H9 (cell line): ENCODE measurements around the gene RRAGD. TPM values are rescaled to one million over a fixed set of nuclear protein-coding genes. Genes with fewer than 3 reads are reported as not detected.

Source experiments
- DNase-seq: peaks from one replicate; pipeline ENCODE4 v3.0.0-alpha.2; 2017
- H2AFZ ChIP-seq: one replicate; pipeline ENCODE4 v1.6.1; 2013; ENCODE audit warnings: mild to moderate bottlenecking, low read length, control low read depth, moderate library complexity
- H2AK5ac ChIP-seq: 2 replicates; pipeline ENCODE4 v1.6.1; 2013; ENCODE audit warnings: low read length, control low read depth, mixed read lengths; ENCODE audit not compliant: insufficient read length
- H2BK120ac ChIP-seq: one replicate; pipeline ENCODE4 v1.6.1; 2013; ENCODE audit warnings: low read depth, mild to moderate bottlenecking, low read length, control low read depth, inconsistent platforms; ENCODE audit not compliant: poor library complexity, severe bottlenecking
- H2BK12ac ChIP-seq: 2 replicates; pipeline ENCODE4 v1.6.1; 2013; ENCODE audit warnings: low read length, control low read depth, mixed read lengths, low read depth; ENCODE audit not compliant: insufficient read length
- H2BK15ac ChIP-seq: 2 replicates; pipeline ENCODE4 v1.6.1; 2013; ENCODE audit warnings: low read depth, low read length, control low read depth
- H2BK20ac ChIP-seq: one replicate; pipeline ENCODE4 v1.6.1; 2013; ENCODE audit warnings: low read depth, mild to moderate bottlenecking, low read length, control low read depth, inconsistent platforms; ENCODE audit not compliant: poor library complexity, severe bottlenecking
- H2BK5ac ChIP-seq: 2 replicates; pipeline ENCODE4 v1.6.1; 2013; ENCODE audit warnings: low read length, control low read depth, mixed read lengths; ENCODE audit not compliant: insufficient read length
- H3K14ac ChIP-seq: 2 replicates; pipeline ENCODE4 v1.6.1; 2013; ENCODE audit warnings: low read length, control low read depth; ENCODE audit not compliant: insufficient read depth
- H3K18ac ChIP-seq: 2 replicates; pipeline ENCODE4 v1.6.1; 2013; ENCODE audit warnings: low read depth, mild to moderate bottlenecking, mixed read lengths, low read length, control low read depth; ENCODE audit not compliant: insufficient read length
- H3K23ac ChIP-seq: 2 replicates; pipeline ENCODE4 v1.6.1; 2013; ENCODE audit warnings: low read length, control low read depth, mixed read lengths, low read depth; ENCODE audit not compliant: insufficient read length
- H3K23me2 ChIP-seq: 2 replicates; pipeline ENCODE4 v1.6.1; 2013; ENCODE audit warnings: low read depth, mild to moderate bottlenecking, mixed read lengths, low read length, control low read depth; ENCODE audit not compliant: insufficient read length, poor library complexity, severe bottlenecking
- H3K27ac ChIP-seq: 2 replicates; pipeline ENCODE4 v1.5.1; 2013; ENCODE audit warnings: low read length, control low read depth, mixed read lengths, low read depth; ENCODE audit not compliant: insufficient read length
- H3K27me3 ChIP-seq: 2 replicates; pipeline ENCODE4 v1.6.1; 2013; ENCODE audit warnings: low read length, control low read depth, inconsistent platforms; ENCODE audit not compliant: insufficient read depth
- H3K4ac ChIP-seq: 2 replicates; pipeline ENCODE4 v1.6.1; 2013; ENCODE audit warnings: low read depth, mild to moderate bottlenecking, control low read depth, inconsistent platforms, low read length, moderate library complexity
- H3K4me1 ChIP-seq: 2 replicates; pipeline ENCODE4 v1.6.1; 2013; ENCODE audit warnings: low read length, control low read depth, inconsistent platforms; ENCODE audit not compliant: insufficient read depth
- H3K4me2 ChIP-seq: 2 replicates; pipeline ENCODE4 v1.6.1; 2013; ENCODE audit warnings: low read length, control low read depth, mixed read lengths; ENCODE audit not compliant: insufficient read length, insufficient read depth
- H3K56ac ChIP-seq: 2 replicates; pipeline ENCODE4 v1.6.1; 2013; ENCODE audit warnings: low read depth, mild to moderate bottlenecking, mixed read lengths, low read length, control low read depth; ENCODE audit not compliant: insufficient read length
- H3K79me1 ChIP-seq: 2 replicates; pipeline ENCODE4 v1.6.1; 2013; ENCODE audit warnings: low read depth, mild to moderate bottlenecking, moderate library complexity, low read length, control low read depth, inconsistent platforms; ENCODE audit not compliant: insufficient read depth, poor library complexity, severe bottlenecking
- H3K79me2 ChIP-seq: 2 replicates; pipeline ENCODE4 v1.6.1; 2013; ENCODE audit warnings: low read length, control low read depth, inconsistent platforms; ENCODE audit not compliant: insufficient read depth
- H3K9ac ChIP-seq: 2 replicates; pipeline ENCODE4 v1.6.1; 2013; ENCODE audit warnings: low read length, control low read depth, mixed read lengths; ENCODE audit not compliant: insufficient read length; ENCODE audit errors: extremely low read depth
- H3K9me3 ChIP-seq: one replicate; pipeline ENCODE4 v1.6.1; 2013; ENCODE audit warnings: low read depth, low read length, inconsistent platforms; ENCODE audit not compliant: control insufficient read depth
- H3T11ph ChIP-seq: one replicate; pipeline ENCODE4 v1.6.1; 2013; ENCODE audit warnings: mild to moderate bottlenecking, low read length, control low read depth, inconsistent platforms
- H4K20me1 ChIP-seq: one replicate; pipeline ENCODE4 v1.6.1; 2013; ENCODE audit not compliant: control insufficient read depth, insufficient read length, insufficient read depth
- H4K5ac ChIP-seq: 2 replicates; pipeline ENCODE4 v1.6.1; 2013; ENCODE audit warnings: low read depth, mild to moderate bottlenecking, mixed read lengths, low read length, control low read depth; ENCODE audit not compliant: insufficient read length
- H4K8ac ChIP-seq: replicated peaks from 2 replicates; pipeline ENCODE4 v1.6.1; 2013; ENCODE audit warnings: low read length, control low read depth, mixed read lengths, low read depth; ENCODE audit not compliant: insufficient read length
- H4K91ac ChIP-seq: 2 replicates; pipeline ENCODE4 v1.6.1; 2013; ENCODE audit warnings: low read depth, mild to moderate bottlenecking, moderate library complexity, mixed read lengths, low read length, control low read depth; ENCODE audit not compliant: insufficient read length
- H3K27ac Mint-ChIP-seq, 3 experiments: 2 replicates in 2 of 3; 3 replicates in 1 of 3; pipeline ENCODE4 v1.8.0; 2020 to 2021; ENCODE audit warnings: mixed read lengths in 3 of 3, mild to moderate bottlenecking in 1 of 3, moderate library complexity in 1 of 3
- H3K27me3 Mint-ChIP-seq: 2 replicates; pipeline ENCODE4 v1.8.0; 2021; ENCODE audit warnings: low read depth, mild to moderate bottlenecking, moderate library complexity, mixed read lengths
- H3K36me3 Mint-ChIP-seq, 3 experiments: 2 replicates in 2 of 3; 3 replicates in 1 of 3; pipeline ENCODE4 v1.8.0; 2020 to 2021; ENCODE audit warnings: low read depth in 3 of 3, mixed read lengths in 3 of 3; ENCODE audit not compliant: insufficient read depth in 1 of 3
- H3K4me1 Mint-ChIP-seq, 2 experiments: 2 replicates each; pipeline ENCODE4 v1.8.0; 2020; ENCODE audit warnings: mixed read lengths in 2 of 2
- H3K4me3 Mint-ChIP-seq, 2 experiments: 2 replicates in 1 of 2; 3 replicates in 1 of 2; pipeline ENCODE4 v1.8.0; 2020 to 2021; ENCODE audit warnings: mild to moderate bottlenecking in 2 of 2, mixed read lengths in 2 of 2, moderate library complexity in 1 of 2
- H3K9me3 Mint-ChIP-seq, 2 experiments: 2 replicates in 1 of 2; 3 replicates in 1 of 2; pipeline ENCODE4 v1.8.0; 2020; ENCODE audit warnings: mild to moderate bottlenecking in 2 of 2, mixed read lengths in 2 of 2, moderate library complexity in 1 of 2
- WGBS: extraction: QIAGEN DNeasy Blood & Tissue Kit; methylation state at CpG from one replicate; pipeline ENCODE4 v1.1.7; 2013; ENCODE audit warnings: missing lambda C conversion rate, low lambda C conversion rate, mixed read lengths; ENCODE audit not compliant: insufficient read length; ENCODE audit errors: extremely low coverage; 5-methylcytosine and 5-hydroxymethylcytosine counted together
- total RNA-seq: library from RNA; stranded (reverse); gene quantifications from 2 replicates; pipeline ENCODE4 v1.2.1, GENCODE V29; 2021
- TF ChIP-seq, protein P1 (sequence below): fragments of 200-600 bp; sonication (generic); conservative IDR thresholded peaks from 3 replicates; pipeline ENCODE4 v1.8.0; 2021; ENCODE audit warnings: antibody characterized with exemption, mild to moderate bottlenecking

The RRAGD gene
- total RNA-seq, 1 experiment from 2014 or later: 10.6 TPM

DNA sequence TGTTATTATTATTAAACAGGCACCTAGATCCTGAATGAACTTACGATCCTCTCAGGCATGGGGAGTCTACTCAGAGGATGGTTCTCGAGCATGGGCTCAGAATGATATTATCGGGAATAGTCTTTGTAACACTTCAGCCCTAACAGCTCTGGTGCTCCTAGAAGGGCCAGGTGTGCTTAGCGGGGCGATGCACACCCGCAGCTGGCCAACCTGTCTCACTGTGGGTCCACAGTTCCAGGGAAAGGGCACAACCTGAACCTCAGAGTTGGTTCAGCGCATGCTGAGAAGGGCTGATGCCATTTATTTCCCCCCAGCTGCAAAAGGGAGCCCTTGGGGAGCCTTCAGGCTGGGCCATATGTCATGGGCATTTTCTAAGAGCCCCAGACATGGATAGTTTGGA, 26.2 kb downstream of the RRAGD start:
- Histone ChIP-seq H2BK12ac (no peak overlapping the region), H3K27ac (no peak overlapping the region), H3K4ac (no peak overlapping the region), H3K56ac (no peak overlapping the region), H3K4me1 (no peaks in the 10 kb centered on the region), H3K14ac (no peak overlapping the region; the same call in 1 of the 2 replicates), H2AK5ac (no peak overlapping the region), H3K79me1 (no peaks in the 10 kb centered on the region), H4K5ac (no peak overlapping the region), H2BK5ac (no peak overlapping the region), H3K79me2 (no peaks in the 10 kb centered on the region), H2AFZ (no peak overlapping the region), H4K8ac (no peak overlapping the region), H2BK20ac (no peak overlapping the region), H3K27me3 (no peaks in the 10 kb centered on the region), H3K4me2 (no peak overlapping the region), H3T11ph (no peak overlapping the region), H3K9me3 (no peaks in the 10 kb centered on the region), H3K23ac (no peak overlapping the region), H4K91ac (no peak overlapping the region), H2BK15ac (no peak overlapping the region), H2BK120ac (no peak overlapping the region), H4K20me1 (no peaks in the 10 kb centered on the region), H3K18ac (no peak overlapping the region), H3K9ac (no peak overlapping the region), H3K23me2 (no peaks in the 10 kb centered on the region)
- DNase-seq: no peak
- H3K36me3 Mint-ChIP-seq: peaks cover 0 to 4% (median 2%) of the 10 kb centered on the region in 3 experiments; a peak in 5 of 7 replicates
- no peaks in the 10 kb centered on the region for H3K9me3 Mint-ChIP-seq
- peaks cover 6 to 7% of the 10 kb centered on the region in 2 experiments; a peak in 3 of 4 replicates for H3K4me1 Mint-ChIP-seq
- WGBS: no CpG with 5 or more reads among the region's 7 CpGs
- no peak overlapping the region for H3K4me3 Mint-ChIP-seq
- H3K27me3 Mint-ChIP-seq: no peaks in the 10 kb centered on the region
- H3K27ac Mint-ChIP-seq: no peak overlapping the region
- TF ChIP-seq, protein P1, sequence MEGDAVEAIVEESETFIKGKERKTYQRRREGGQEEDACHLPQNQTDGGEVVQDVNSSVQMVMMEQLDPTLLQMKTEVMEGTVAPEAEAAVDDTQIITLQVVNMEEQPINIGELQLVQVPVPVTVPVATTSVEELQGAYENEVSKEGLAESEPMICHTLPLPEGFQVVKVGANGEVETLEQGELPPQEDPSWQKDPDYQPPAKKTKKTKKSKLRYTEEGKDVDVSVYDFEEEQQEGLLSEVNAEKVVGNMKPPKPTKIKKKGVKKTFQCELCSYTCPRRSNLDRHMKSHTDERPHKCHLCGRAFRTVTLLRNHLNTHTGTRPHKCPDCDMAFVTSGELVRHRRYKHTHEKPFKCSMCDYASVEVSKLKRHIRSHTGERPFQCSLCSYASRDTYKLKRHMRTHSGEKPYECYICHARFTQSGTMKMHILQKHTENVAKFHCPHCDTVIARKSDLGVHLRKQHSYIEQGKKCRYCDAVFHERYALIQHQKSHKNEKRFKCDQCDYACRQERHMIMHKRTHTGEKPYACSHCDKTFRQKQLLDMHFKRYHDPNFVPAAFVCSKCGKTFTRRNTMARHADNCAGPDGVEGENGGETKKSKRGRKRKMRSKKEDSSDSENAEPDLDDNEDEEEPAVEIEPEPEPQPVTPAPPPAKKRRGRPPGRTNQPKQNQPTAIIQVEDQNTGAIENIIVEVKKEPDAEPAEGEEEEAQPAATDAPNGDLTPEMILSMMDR: no peak
